Dermis microvascular lymphatic vessel endothelial cell (primary cell): Measurements from ENCODE around the gene GDF9. TPM values are rescaled to one million over a fixed set of nuclear protein-coding genes. Genes with fewer than 3 reads are reported as not detected.
A peak's percentile ranks its signal among the peaks of the same experiment; 100 is the strongest.

ENCODE experiments used
- DNase-seq, 2 donors: peaks; one replicate each; pipeline versions ENCODE4 v3.0.0 to v3.0.0-alpha.2; 2010; ENCODE audit warnings: low read depth in 2 of 2
- total RNA-seq: library from RNA; depleted of rRNA; stranded (reverse); fragments of >200 nt; gene quantifications from 2 replicates; pipeline ENCODE4 v1.2.1, GENCODE V29; 2014

GDF9 gene
- total RNA-seq, 1 donor from 2014 or later = under 0.01 TPM

- no peak for DNase-seq
Measured at GRCh38 chr5:132838516-132839282, 27.6 kb downstream of the GDF9 start.

- no peak for DNase-seq
Measured at GRCh38 chr5:132837868-132838267, 28.4 kb downstream of the GDF9 start.

GRCh38 chr5:132836852-132837251, 29.4 kb downstream of the GDF9 start:
- no peak for DNase-seq

- DNase-seq = no peak
Measured at GRCh38 chr5:132834057-132834456, 32.2 kb downstream of the GDF9 start.

GRCh38 chr5:132832612-132833011, 33.7 kb downstream of the GDF9 start:
- no peak for DNase-seq

GRCh38 chr5:132831095-132831860, 35.0 kb downstream of the GDF9 start:
- DNase-seq = no peak

GRCh38 chr5:132830436-132831094, 35.7 kb downstream of the GDF9 start, which contains the start of gene SHROOM1:
SHROOM1 (minus strand) TSS chr5:132830647; CDS start chr5:132826140, 4,507 bp downstream.
- DNase-seq = peak in 1 of 2 donors; percentile 63

GRCh38 chr5:132829742-132830435, 36.4 kb downstream of the GDF9 start:
- DNase-seq = peak; percentile 38 to 75

- DNase-seq = no peak
Measured at GRCh38 chr5:132828846-132829494, 37.3 kb downstream of the GDF9 start.

- DNase-seq = no peak
Measured at GRCh38 chr5:132827943-132828673, 38.2 kb downstream of the GDF9 start.

GRCh38 chr5:132826424-132827082, 39.7 kb downstream of the GDF9 start:
- DNase-seq = peak in 1 of 2 donors; percentile 40

GRCh38 chr5:132825834-132826391, 40.4 kb downstream of the GDF9 start:
- no peak for DNase-seq

- DNase-seq = no peak
Measured at GRCh38 chr5:132825033-132825833, 41.0 kb downstream of the GDF9 start.

- no peak for DNase-seq
Measured at GRCh38 chr5:132824426-132824825, 41.8 kb downstream of the GDF9 start.

GRCh38 chr5:132823481-132824050, 42.7 kb downstream of the GDF9 start:
- DNase-seq = no peak

GRCh38 chr5:132822650-132823480, 43.4 kb downstream of the GDF9 start:
- no peak for DNase-seq

- no peak for DNase-seq
Measured at GRCh38 chr5:132821791-132822190, 44.5 kb downstream of the GDF9 start.
